ENCODE data around the gene MED9. TPM values are rescaled to one million over a fixed set of nuclear protein-coding genes. Genes with fewer than 3 reads are reported as not detected.

The MED9 gene
- total and polyA plus RNA-seq, 2 donors (not counting 1 experiment from before 2014, with no cell fraction given): 10.5 to 11.7 TPM

DNA sequence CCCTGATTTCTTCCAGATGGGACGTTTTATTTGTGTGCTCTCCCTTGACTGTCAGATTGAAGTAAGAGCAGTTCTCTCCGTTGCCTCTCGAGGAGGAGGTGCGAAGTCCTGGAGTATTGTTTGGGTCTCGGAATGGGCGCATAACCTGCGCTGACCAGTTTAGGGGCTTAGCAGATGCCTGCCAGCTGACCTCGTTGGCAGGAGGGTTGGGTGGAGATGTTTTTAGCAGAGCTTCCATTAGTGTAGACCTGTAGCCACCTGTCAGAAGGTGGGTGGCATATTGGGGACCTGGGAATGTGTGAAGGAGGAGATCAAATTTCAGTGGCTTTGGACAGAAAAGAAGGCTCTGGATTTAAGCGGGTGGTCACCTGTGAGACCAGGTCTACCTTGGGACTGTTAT lies 15.8 kb downstream of the MED9 start:
- no peak overlapping the region for H3K4me2 ChIP-seq (ENCODE audit: extremely low read depth, insufficient read depth, low read length)
- no peak overlapping the region for H3K9ac ChIP-seq (ENCODE audit: insufficient read depth, low read length)
- H3K79me2 ChIP-seq (ENCODE audit: control insufficient read depth, insufficient read depth, low read length): no peaks in the 10 kb centered on the region
- H3K27me3 ChIP-seq (ENCODE audit: control insufficient read depth, insufficient read depth, low read length): no peaks in the 10 kb centered on the region
- H3K4me1 ChIP-seq (ENCODE audit: control insufficient read depth, extremely low read depth, insufficient read depth, low read length): peaks cover 5% of the 10 kb centered on the region
- H3K9me3 ChIP-seq (ENCODE audit: control insufficient read depth, insufficient read depth, low read depth, low read length): no peaks in the 10 kb centered on the region
- H3K36me3 ChIP-seq (ENCODE audit: control insufficient read depth, insufficient read depth, low read length): peaks cover 4% of the 10 kb centered on the region
- H3K27ac ChIP-seq (ENCODE audit: insufficient read depth, low read length): no peak overlapping the region
- DNase-seq (ENCODE audit: low read depth in 2 of 2): no peak
- no peak overlapping the region for H2AFZ ChIP-seq (ENCODE audit: low read length)
- H3K4me3 ChIP-seq (replicated peaks in 1 of 4; ENCODE audit: control extremely low read depth in 1 of 4, insufficient read depth in 1 of 4, low read depth in 3 of 4, low read length in 4 of 4): no peak overlapping the region
- TF ChIP-seq EZH2 (IDR thresholded peaks at IDR 0.05; ENCODE audit: low read length, missing control alignments): no peak
- TF ChIP-seq, protein P1, sequence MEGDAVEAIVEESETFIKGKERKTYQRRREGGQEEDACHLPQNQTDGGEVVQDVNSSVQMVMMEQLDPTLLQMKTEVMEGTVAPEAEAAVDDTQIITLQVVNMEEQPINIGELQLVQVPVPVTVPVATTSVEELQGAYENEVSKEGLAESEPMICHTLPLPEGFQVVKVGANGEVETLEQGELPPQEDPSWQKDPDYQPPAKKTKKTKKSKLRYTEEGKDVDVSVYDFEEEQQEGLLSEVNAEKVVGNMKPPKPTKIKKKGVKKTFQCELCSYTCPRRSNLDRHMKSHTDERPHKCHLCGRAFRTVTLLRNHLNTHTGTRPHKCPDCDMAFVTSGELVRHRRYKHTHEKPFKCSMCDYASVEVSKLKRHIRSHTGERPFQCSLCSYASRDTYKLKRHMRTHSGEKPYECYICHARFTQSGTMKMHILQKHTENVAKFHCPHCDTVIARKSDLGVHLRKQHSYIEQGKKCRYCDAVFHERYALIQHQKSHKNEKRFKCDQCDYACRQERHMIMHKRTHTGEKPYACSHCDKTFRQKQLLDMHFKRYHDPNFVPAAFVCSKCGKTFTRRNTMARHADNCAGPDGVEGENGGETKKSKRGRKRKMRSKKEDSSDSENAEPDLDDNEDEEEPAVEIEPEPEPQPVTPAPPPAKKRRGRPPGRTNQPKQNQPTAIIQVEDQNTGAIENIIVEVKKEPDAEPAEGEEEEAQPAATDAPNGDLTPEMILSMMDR (conservative IDR thresholded peaks at IDR 0.05 in 1 of 2, IDR thresholded peaks at IDR 0.05 in 1 of 2; ENCODE audit: low read depth in 1 of 2, low read length in 2 of 2): no peak
- H4K20me1 ChIP-seq (ENCODE audit: control insufficient read depth, extremely low read depth, insufficient read depth, low read length): no peaks in the 10 kb centered on the region

DNA sequence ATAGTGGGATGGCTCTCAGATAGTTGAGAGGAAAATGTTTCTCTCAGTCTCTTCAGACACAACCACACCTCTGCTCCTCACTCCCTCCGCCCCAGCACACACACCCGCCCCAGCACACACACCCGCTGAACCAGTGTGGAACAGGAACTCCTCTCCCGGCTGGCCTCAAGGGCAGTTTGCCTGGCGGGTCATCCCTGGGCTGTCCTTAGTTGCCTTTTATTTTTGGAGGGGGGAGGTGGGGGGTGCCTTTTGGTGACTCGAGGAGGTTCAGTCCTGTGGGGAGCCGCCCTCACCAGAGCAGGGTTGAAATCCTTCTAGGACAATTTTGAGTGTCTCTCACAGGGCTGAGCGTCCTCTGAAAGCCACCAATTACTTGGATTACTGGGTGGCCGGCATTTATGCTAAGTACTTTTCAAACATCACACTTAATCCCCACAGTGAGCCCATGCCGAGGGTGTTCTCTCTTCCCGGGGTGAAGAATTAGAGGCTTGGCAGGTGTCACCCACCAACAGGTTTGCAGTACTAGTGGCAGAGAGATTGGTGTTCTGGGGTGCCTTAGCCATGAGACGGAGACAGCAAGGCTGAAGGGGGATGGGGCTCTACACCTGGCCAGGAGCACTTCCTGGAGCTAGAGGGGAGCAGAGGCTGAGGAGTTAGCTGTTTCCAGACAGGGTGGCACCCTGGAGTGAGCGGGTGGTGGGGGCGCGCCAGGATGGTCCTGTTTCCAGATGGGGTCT lies 16.6 kb downstream of the MED9 start:
- H3K9ac ChIP-seq (ENCODE audit: insufficient read depth, low read length): no peak overlapping the region
- H3K27me3 ChIP-seq (ENCODE audit: control insufficient read depth, insufficient read depth, low read length): no peaks in the 10 kb centered on the region
- no peak overlapping the region for H3K4me2 ChIP-seq (ENCODE audit: extremely low read depth, insufficient read depth, low read length)
- H3K4me3 ChIP-seq (replicated peaks in 1 of 4; ENCODE audit: control extremely low read depth in 1 of 4, insufficient read depth in 1 of 4, low read depth in 3 of 4, low read length in 4 of 4): no peak overlapping the region
- no peaks in the 10 kb centered on the region for H4K20me1 ChIP-seq (ENCODE audit: control insufficient read depth, extremely low read depth, insufficient read depth, low read length)
- H3K27ac ChIP-seq (ENCODE audit: insufficient read depth, low read length): no peak overlapping the region
- no peak overlapping the region for H2AFZ ChIP-seq (ENCODE audit: low read length)
- no peaks in the 10 kb centered on the region for H3K79me2 ChIP-seq (ENCODE audit: control insufficient read depth, insufficient read depth, low read length)
- peaks cover 5% of the 10 kb centered on the region for H3K4me1 ChIP-seq (ENCODE audit: control insufficient read depth, extremely low read depth, insufficient read depth, low read length)
- H3K9me3 ChIP-seq (ENCODE audit: control insufficient read depth, insufficient read depth, low read depth, low read length): no peaks in the 10 kb centered on the region
- peaks cover 2% of the 10 kb centered on the region for H3K36me3 ChIP-seq (ENCODE audit: control insufficient read depth, insufficient read depth, low read length)
- no peak for DNase-seq (ENCODE audit: low read depth in 2 of 2)
- no peak for TF ChIP-seq EZH2 (IDR thresholded peaks at IDR 0.05; ENCODE audit: low read length, missing control alignments)
- TF ChIP-seq, protein P1 (conservative IDR thresholded peaks at IDR 0.05 in 1 of 2, IDR thresholded peaks at IDR 0.05 in 1 of 2; ENCODE audit: low read depth in 1 of 2, low read length in 2 of 2): no peak

DNA sequence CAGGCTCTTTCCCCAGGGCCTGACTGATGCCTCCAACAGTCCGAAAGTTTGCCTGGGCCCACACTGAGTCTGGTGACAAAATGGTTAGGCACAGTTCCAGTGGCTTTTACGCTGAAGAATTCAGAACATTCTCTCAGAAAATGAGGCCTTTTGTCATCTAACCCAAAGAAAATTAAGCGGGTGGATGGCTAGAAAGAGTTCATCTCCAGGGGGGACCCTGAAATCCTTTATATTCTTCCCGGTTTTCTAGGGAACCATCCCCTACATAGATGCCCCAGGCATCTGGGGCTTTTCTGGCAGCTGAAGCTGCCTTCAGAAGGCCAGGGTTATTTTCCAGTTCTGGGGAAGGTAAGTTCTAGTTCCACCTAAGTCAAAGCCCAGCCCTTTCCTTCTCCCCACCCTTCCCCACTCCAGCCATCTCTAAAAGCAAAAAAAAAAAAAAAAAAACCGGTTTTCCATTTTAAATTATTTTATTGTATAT lies 17.2 kb downstream of the MED9 start:
- H3K36me3 ChIP-seq (ENCODE audit: control insufficient read depth, insufficient read depth, low read length): peaks cover 2% of the 10 kb centered on the region
- H3K27me3 ChIP-seq (ENCODE audit: control insufficient read depth, insufficient read depth, low read length): no peaks in the 10 kb centered on the region
- H3K79me2 ChIP-seq (ENCODE audit: control insufficient read depth, insufficient read depth, low read length): no peaks in the 10 kb centered on the region
- H2AFZ ChIP-seq (ENCODE audit: low read length): no peak overlapping the region
- peak overlapping the region in 1 of 4 experiments; percentile 67 for H3K4me3 ChIP-seq (replicated peaks in 1 of 4; ENCODE audit: control extremely low read depth in 1 of 4, insufficient read depth in 1 of 4, low read depth in 3 of 4, low read length in 4 of 4)
- DNase-seq (ENCODE audit: low read depth in 2 of 2): no peak
- no peaks in the 10 kb centered on the region for H4K20me1 ChIP-seq (ENCODE audit: control insufficient read depth, extremely low read depth, insufficient read depth, low read length)
- peaks cover 5% of the 10 kb centered on the region for H3K4me1 ChIP-seq (ENCODE audit: control insufficient read depth, extremely low read depth, insufficient read depth, low read length)
- H3K4me2 ChIP-seq (ENCODE audit: extremely low read depth, insufficient read depth, low read length): no peak overlapping the region
- no peak overlapping the region for H3K9ac ChIP-seq (ENCODE audit: insufficient read depth, low read length)
- no peak overlapping the region for H3K27ac ChIP-seq (ENCODE audit: insufficient read depth, low read length)
- TF ChIP-seq, protein P1 (conservative IDR thresholded peaks at IDR 0.05 in 1 of 2, IDR thresholded peaks at IDR 0.05 in 1 of 2; ENCODE audit: low read depth in 1 of 2, low read length in 2 of 2): no peak
- TF ChIP-seq EZH2 (IDR thresholded peaks at IDR 0.05; ENCODE audit: low read length, missing control alignments): no peak
- H3K9me3 ChIP-seq (ENCODE audit: control insufficient read depth, insufficient read depth, low read depth, low read length): no peaks in the 10 kb centered on the region

Measured in fibroblast of lung (primary cell).